D341Med (cell line): ENCODE measurements around the gene THRAP3.

Experiments
- DNase-seq: peaks from one replicate; pipeline ENCODE4 v3.0.0; 2012; ENCODE audit warnings: low spot score

THRAP3 gene

DNA sequence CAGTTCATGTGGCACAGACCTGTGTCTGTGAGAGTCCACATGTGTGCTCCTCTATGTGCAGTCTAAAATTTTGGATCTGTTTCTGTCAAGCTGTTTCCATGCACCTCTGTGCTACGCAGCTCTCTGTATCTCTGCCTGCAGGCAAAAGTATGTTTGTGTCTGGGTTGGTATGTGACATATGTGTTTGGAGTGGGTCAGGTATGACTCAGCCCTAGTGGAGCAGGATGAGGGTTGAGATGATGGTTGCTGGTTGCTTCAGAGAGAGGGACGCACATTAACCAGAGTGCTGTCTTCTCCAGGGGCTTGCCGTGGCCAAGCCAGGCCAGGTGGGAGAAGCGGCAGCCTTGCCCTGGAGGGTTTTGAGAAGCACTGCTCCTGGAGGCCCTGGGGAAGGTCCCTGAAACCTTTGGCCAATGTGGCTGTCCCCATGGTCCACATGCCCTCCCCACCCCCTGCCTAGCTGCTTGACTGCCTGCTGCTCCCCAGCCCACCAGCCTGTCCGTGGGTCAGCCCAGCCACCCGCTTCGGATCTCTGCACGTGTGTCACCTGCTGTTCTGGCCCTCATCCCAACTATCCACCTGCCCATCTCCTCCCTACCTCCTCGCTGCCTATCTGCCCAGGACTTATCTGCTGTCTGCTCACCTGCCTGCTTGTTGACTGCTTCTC lies 103.3 kb downstream of the THRAP3 start:
- DNase-seq: no peak

DNA sequence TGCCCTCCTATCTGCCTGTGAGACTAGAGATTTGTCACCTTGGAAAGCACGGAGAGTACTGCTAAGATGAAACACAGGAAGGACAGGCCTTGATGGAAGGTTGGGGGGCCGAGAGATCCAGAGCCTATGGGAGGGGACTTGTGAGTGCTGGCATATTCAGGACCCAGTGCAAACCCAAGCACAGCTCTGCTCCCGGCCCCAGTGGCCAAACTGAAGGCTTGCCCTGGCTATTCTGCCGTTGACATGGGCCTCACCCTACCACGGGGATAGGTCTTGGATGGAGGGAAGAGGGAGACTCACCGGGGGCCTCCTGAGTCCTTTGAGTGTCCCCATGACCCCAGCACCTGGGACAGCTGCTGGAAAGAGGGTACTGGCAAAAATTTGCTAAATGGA lies 103.8 kb downstream of the THRAP3 start:
- no peak for DNase-seq

DNA sequence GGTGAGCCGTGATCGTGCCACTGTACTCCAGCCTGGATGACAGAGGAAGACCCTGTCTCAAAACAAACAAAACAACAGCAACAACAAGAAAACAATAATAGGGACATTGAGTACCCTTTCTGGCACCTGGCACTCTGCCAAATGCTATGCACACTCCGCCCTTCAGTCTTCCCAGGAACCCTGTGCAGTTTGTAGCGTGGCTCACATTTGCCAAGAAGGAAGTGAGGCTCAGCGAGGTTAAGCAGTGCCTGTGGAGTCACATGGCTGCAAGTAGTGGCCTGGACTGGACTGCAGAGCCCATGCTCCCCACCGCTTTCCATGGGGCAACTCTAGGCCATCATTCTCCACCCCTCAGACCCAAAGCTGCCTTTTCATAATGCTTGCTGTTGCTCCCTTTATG lies 104.5 kb downstream of the THRAP3 start:
- no peak for DNase-seq

DNA sequence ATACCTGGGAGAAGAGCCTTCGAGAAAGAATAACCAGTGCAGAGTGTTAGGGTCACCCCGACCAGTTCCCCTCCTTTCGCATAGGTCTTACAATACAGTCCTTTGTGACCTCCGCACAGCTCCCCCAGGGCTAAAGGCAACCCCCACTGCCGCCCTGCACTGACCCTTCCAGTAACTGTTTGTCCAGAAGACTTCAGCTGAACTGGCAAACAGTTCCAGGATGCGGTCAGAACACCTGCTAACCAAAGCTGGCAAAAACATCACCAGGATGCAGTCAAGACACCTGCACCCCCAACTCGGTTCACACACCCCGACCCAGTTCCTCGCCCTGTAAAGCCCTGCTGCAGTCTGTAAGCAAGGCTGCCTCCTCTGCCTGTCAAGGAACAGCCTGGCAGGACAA lies 105.6 kb downstream of the THRAP3 start:
- DNase-seq: no peak

DNA sequence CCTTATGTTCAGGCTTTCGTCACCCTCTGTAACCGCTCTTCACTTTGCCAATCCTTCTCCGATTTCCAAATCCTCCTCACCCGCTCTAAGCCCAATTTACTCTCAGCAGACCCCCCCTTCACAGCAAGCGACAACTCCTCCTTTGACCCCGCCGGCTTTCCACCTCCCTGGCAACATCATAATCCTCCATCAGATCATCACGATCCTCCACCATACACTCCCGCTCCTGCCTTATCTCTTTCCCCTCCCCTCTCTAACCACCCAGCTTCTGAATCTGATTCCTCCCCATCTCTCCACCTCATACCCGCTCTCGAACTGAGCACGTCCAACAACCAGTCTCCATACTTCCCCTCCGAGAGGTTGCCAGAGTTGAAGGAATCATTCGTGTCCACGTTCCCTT lies 106.7 kb downstream of the THRAP3 start:
- DNase-seq: no peak

- no peak for DNase-seq
Observed at GRCh38 chr1:36337830-36338229, 113.6 kb downstream of the THRAP3 start.

DNA sequence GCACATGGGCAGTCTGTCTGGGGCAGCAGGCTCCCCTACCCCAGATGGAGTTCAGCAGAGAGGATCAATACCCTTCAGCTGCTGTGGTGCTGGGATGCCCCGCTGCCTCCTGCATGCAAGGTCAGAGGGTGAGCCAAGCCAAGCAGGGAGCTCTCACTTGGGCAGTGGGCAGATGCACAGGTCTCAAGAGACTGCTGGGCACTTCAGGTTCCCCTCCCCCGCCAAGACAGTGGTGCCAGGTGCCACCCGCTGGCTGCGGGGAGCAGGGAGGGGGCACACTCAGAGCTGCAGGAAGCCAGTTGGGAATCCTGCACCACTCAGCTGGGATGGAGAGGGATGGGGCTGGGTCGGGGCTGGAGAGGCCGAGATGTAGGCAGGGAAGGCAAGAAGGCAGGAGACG lies 115.0 kb downstream of the THRAP3 start:
- DNase-seq: no peak

DNA sequence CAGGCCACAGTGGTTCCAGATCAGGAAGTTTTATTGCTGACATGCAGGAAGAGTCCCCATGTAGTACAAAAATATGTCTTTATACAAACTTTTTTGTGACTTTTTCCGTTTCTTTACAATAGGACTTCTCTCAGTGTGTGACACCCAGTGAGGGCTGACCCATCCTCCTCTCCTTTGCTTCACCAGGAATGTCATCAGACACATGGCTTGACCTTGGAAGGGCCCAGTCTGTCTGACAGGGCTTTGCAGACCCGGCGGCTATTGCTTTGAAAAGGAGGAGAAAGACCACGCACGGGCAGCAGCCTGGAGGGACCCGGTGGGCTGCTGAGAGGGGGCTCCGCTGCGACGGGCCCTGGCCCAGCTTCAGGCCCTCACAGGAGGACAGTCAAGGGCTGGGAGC lies 115.4 kb downstream of the THRAP3 start:
- DNase-seq: no peak

GRCh38 chr1:36341626-36342320 lies 117.5 kb downstream of the THRAP3 start:
- DNase-seq: no peak

DNA sequence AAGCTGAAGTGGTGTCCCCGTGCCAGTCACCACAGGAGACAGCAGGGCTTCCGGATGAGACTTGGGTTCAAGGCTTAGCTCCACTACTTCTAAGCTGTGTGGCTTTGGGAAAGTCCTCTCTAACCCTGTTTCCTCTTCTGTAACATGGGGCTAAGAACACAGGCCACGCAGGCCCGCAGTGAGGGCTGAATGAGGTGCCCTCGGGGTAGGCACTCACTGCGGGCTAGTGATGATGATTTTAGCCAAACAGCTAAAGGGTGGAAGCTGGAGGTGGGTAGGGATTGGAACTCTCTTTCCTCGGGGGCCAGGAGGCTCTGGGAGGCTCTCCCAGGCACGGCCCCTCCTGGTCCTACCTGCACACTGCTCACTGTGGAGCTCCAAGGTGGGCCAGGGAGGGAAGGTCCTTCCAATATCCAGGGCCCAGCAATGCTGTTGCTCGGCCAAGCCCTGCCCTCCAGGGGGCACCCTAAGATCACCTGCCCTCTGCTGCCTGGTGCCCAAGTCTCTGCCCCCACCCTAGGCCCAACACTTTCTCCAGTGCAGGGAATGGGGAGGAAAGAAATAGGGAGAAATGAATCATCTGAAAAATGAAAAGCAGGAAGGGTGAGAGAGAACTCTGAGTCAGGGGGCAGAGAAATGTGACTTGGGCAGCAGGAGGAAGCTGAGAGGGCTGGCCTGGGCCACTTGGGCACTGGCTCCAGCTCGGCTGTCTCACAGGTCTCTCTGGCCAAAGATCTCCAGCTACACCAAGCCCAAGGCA lies 118.4 kb downstream of the THRAP3 start:
- peak; percentile 77 for DNase-seq

- DNase-seq: no peak
Observed at GRCh38 chr1:36343651-36344394, 119.6 kb downstream of the THRAP3 start.

DNA sequence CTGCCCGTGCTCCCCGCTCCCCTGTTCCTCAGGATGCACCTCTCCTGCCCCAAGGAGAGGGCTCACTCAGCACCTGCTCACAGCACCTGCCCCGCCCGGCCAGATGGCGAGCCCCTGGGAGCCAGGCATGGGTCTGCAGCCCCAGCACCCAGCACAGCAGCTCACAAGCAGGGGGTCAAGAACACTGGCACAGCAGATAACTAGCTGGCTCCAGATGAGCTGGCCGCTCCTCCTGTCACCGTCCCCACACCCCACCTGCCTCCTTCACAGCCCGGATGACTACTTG lies 120.1 kb downstream of the THRAP3 start:
- no peak for DNase-seq

GRCh38 chr1:36345353-36345752 lies 121.1 kb downstream of the THRAP3 start:
- no peak for DNase-seq

- peak; percentile 86 for DNase-seq
Observed at GRCh38 chr1:36346741-36347370, 122.6 kb downstream of the THRAP3 start.

GRCh38 chr1:36349241-36349671 lies 125.0 kb downstream of the THRAP3 start:
- DNase-seq: no peak

DNA sequence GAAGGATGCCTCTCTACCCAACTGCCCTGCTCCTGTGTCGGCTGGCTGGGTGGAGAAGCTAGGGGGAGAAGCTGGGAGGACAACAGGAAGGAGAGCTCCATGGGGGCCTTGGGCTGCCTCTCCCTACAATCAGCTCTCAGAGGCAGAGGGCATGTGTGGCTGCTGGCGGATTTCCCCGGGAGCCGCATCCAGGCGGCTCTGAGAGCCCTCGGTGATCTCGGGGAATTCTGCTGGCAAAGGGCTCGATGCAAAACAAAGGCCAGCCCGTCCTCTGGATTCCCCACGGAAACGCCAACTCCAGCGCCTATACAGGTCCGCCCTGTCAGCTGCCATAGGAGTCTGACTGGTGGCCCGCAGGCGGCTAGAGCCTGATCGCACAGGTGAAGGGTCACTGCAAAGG lies 125.6 kb downstream of the THRAP3 start:
- DNase-seq: no peak

GRCh38 chr1:36350659-36351226 lies 126.5 kb downstream of the THRAP3 start:
- no peak for DNase-seq

DNA sequence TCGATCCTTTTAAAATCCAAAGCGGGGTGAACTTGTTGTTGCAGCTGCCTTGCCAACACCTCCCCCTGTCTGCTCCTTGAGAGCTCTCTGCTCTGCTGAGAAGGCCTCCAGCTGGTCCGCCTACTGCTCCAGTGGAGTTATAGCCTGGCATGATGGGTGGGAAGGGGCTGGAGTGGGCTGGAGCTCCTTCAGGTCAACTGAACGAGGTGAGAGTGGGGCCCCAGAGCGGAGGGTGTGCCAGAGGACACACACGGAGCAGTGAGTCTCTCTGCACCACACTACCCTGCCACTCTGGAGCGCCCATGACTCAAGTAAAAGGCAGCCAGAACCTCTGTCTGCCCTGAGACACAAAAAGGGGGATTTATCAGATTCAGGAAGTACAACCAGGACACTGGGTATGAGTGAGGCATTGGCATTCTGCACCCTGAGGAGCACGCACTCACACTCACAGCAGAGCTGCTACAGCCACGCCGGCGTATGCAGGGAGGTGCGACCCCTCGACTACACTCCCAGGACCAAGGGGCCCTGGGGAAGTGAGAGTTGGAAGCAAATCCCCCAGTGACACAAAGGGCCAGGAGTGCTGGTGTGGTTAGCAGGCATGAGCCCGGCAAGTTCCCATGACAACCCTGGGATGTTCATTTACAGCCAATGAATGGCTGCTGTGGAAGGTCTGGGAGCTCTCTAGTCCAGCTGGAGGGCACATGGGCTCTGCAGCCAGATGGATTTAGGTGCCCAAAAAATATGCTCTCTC lies 127.2 kb downstream of the THRAP3 start:
- DNase-seq: no peak

DNA sequence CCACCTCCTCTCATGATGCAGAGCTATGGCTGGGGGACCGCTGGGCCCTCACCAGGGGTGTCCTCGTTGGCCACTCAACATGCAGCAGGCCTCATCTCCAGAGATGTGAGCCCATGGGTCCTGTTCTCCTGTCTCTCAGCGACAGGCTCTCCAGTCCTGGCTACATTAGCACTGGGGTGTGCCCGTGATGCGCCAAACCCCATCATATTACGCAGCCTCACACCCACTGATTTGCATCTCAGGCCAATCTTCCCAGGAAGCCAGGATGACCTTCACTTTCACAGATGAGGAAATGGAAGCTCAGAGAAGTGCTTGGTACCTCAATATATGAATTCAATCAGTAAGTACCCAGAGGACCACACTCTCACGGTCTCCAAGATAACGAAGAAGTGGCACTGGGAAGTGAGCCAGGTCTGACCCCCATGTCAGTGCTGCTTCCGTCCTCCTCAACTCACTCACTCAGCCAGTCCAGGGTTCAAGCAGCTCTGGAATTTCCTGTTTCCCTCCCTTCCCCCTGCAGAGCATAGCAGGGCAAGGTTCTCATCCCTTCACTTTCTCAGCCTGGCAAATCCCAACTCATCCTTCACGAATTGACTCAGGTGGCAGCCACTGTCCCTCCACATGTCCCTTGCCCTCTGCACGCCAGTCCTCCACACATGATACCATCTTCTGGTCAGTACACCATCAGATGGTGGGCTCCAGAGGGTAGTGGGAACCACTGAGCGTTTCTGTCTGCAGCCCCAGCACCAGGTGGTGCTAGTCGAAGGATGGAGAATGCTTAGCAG lies 128.1 kb downstream of the THRAP3 start:
- no peak for DNase-seq
